ENCODE results near the gene GPAT3. TPM values are rescaled to one million over a fixed set of nuclear protein-coding genes. Genes with fewer than 3 reads are reported as not detected.

Gene GPAT3
- total RNA-seq, 1 donor from 2014 or later: 26.4 TPM

DNA sequence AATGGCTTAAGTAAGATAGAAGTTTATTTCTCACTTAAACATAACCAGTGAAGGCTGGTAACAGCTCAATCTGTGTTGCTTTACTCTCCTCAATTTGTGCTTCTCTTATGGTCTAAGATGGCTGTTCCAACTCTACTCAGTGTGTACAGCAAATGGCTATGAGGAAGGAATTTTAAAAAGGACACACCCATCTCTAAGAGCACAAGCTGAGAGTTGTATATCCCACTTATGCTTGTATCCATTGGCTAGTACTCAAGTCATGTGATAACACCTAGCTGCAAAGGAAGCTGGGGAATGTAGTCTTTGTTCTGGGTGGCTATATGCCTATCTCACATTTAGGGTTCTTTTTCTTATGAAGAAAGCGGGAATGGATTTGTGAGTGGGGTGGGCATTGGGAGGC, 63.3 kb downstream of the GPAT3 start:
- TF ChIP-seq, protein P1, sequence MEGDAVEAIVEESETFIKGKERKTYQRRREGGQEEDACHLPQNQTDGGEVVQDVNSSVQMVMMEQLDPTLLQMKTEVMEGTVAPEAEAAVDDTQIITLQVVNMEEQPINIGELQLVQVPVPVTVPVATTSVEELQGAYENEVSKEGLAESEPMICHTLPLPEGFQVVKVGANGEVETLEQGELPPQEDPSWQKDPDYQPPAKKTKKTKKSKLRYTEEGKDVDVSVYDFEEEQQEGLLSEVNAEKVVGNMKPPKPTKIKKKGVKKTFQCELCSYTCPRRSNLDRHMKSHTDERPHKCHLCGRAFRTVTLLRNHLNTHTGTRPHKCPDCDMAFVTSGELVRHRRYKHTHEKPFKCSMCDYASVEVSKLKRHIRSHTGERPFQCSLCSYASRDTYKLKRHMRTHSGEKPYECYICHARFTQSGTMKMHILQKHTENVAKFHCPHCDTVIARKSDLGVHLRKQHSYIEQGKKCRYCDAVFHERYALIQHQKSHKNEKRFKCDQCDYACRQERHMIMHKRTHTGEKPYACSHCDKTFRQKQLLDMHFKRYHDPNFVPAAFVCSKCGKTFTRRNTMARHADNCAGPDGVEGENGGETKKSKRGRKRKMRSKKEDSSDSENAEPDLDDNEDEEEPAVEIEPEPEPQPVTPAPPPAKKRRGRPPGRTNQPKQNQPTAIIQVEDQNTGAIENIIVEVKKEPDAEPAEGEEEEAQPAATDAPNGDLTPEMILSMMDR (conservative IDR thresholded peaks at IDR 0.05; ENCODE audit: low read depth, low read length): no peak
- no peak for DNase-seq (ENCODE audit: low read depth)
- no peak overlapping the region for H3K4me3 ChIP-seq (ENCODE audit: low read depth, low read length)

DNA sequence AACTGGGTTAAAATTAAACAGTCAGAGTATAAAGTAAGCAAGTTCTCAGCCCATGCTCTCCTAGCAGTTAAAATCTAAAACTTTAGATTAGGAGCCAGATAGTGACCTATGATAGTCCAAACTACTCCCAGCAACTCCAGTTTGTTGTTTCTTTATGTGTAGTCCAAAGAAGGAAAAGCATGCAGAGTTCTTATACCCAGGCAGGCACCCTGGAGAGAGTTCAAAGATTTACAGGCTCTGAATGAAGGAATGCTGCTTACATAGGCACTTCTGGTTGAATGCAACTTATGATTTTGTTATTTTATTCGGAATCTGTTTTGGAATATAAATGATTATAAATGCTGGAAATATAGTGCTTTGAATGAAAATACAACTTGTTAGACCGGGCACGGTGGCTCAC, 67.2 kb downstream of the GPAT3 start:
- H3K4me3 ChIP-seq (ENCODE audit: low read depth, low read length): no peak overlapping the region
- no peak for DNase-seq (ENCODE audit: low read depth)
- TF ChIP-seq, protein P1 (conservative IDR thresholded peaks at IDR 0.05; ENCODE audit: low read depth, low read length): no peak

DNA sequence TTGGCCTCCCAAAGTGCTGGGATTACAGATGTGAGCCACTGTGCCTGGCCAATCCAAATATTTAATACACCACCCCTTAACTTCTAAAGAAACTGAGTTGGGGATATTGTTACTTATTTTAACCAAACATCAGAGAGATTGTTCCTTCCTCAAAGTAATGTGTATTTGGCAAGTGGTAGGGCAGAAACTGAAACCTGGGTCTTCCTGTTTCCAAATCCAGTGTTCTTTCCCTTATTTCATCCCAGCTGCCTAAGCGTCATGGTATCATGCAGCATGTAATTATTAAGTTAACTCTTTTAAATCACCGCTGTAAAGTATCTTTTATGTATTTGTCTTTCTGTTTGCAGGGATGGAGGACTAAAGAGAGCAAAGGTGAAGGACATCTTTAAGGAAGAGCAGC, 68.4 kb downstream of the GPAT3 start:
- DNase-seq (ENCODE audit: low read depth): no peak
- TF ChIP-seq, protein P1 (conservative IDR thresholded peaks at IDR 0.05; ENCODE audit: low read depth, low read length): no peak
- no peak overlapping the region for H3K4me3 ChIP-seq (ENCODE audit: low read depth, low read length)

DNA sequence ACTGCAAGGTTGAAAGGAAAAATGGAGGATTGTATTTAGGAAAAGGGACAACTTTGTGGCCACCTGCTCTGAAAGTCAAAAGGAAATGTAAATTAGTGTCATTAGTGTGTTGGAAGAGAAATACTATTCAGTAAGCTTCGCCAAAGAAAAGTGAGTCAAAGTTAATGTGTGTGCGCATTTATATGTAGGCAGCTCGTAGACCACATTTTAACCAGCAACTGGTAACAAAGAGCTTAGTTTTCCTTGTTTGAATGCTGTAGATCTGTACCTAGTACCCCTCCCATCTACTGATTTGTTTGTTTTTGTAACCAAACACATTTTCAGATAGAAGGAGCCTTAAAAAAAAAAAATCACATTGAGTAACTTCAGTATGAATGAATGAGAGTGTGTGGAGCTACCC, 69.3 kb downstream of the GPAT3 start:
- no peak for DNase-seq (ENCODE audit: low read depth)
- H3K4me3 ChIP-seq (ENCODE audit: low read depth, low read length): no peak overlapping the region
- TF ChIP-seq, protein P1 (conservative IDR thresholded peaks at IDR 0.05; ENCODE audit: low read depth, low read length): no peak

DNA sequence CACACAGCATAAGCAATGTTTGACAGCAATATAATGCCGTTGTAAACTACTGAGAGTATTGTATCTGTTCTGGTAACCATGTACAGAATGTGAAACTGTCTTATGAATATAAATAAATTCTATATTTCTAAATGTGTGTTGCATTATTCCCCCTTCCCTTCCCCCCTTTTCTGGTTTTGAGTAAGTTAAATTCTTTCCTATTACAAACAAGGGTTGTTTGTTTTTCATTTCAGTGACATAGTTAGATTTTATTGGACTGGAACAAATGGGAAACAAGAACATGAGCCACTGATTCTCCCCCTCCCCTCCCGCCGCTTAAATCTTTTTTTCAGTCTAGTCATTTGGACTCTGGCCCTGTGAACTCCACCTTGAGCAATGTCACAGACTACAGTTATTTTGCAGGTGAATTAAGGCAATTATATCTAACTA, 69.8 kb downstream of the GPAT3 start:
- TF ChIP-seq, protein P1 (conservative IDR thresholded peaks at IDR 0.05; ENCODE audit: low read depth, low read length): no peak
- no peak for DNase-seq (ENCODE audit: low read depth)

DNA sequence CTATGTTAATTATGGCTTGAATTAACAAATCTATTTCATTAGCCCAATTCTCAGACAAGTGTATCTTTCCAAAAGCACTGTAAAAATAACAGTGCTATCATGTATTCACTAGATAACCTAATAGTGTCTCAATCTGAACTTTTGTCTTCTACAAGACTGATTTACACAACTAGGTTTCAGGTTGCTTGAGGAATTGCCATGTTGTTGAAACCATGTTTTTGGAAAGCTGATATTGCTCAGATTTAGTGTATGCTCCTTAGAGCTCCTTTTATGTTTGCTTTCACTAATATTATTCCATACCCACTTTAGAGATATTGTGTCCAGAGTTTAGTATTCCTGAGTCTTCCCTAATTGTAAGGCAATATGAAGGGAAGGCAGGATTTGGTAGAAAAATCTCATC, 70.6 kb downstream of the GPAT3 start:
- H3K4me3 ChIP-seq (ENCODE audit: low read depth, low read length): no peak overlapping the region
- DNase-seq (ENCODE audit: low read depth): no peak
- TF ChIP-seq, protein P1 (conservative IDR thresholded peaks at IDR 0.05; ENCODE audit: low read depth, low read length): no peak

More for the DNA sequence above, 69.8 kb downstream of the GPAT3 start:
- H3K4me3 ChIP-seq (ENCODE audit: low read depth, low read length): no peak overlapping the region

DNA sequence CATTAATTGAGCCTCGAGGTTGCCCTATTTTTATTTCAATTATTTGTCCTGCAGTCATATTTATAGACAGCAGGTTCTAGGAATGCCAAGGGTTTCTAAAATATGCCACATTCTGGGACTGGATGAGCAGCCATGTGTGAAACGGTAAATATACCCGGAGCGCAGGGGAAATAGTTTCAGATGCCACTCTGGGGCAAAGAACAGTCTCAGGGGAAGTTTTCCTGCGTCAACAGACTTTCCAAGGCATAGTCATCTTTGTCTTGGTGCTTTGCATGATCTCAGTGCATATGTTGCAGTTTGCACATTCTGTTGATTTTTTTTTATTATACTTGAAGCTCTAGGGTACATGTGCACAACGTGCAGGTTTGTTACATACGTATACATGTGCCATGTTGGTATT, 71.0 kb downstream of the GPAT3 start:
- DNase-seq (ENCODE audit: low read depth): peak; percentile 76
- H3K4me3 ChIP-seq (ENCODE audit: low read depth, low read length): no peak overlapping the region
- TF ChIP-seq, protein P1 (conservative IDR thresholded peaks at IDR 0.05; ENCODE audit: low read depth, low read length): no peak

All from epithelial cell of proximal tubule (primary cell).